H1 (cell line): ENCODE data around the gene MBP.

Experiments used
- CHD2 ChIP-seq: IDR thresholded peaks from 2 replicates; pipeline ENCODE4 v1.6.1; 2012; ENCODE audit warnings: low read length, improper control_type of control experiment
- CTCF ChIP-seq, 3 experiments: IDR thresholded peaks; 1 replicate in 2 of 3; 2 replicates in 1 of 3; pipeline versions ENCODE4 v1.5.1 to v1.6.1; 2011; ENCODE audit warnings: low read length in 3 of 3, mild to moderate bottlenecking in 3 of 3, inconsistent platforms in 2 of 3, low read depth in 1 of 3, moderate library complexity in 1 of 3; ENCODE audit not compliant: insufficient read depth in 1 of 3; ENCODE audit errors: control extremely low read depth in 1 of 3
- EGR1 ChIP-seq: IDR thresholded peaks from 2 replicates; pipeline ENCODE4 v1.6.1; 2011; ENCODE audit warnings: low read depth, low read length, borderline replicate concordance
- JUND ChIP-seq: IDR thresholded peaks from 2 replicates; pipeline ENCODE4 v1.6.1; 2011; ENCODE audit warnings: mild to moderate bottlenecking, improper control_type of control experiment, low read length
- MAFK ChIP-seq: IDR thresholded peaks from 2 replicates; pipeline ENCODE4 v1.6.1; 2012; ENCODE audit warnings: low read depth, mild to moderate bottlenecking, improper control_type of control experiment, low read length
- NRF1 ChIP-seq: IDR thresholded peaks from 2 replicates; pipeline ENCODE4 v1.6.1; 2011; ENCODE audit warnings: mild to moderate bottlenecking, low read depth, low read length, improper control_type of control experiment
- POLR2A ChIP-seq, 2 experiments: IDR thresholded peaks; 1 replicate in 1 of 2; 2 replicates in 1 of 2; pipeline ENCODE4 v1.6.1; 2011; ENCODE audit warnings: low read depth in 2 of 2, low read length in 2 of 2, mild to moderate bottlenecking in 2 of 2; ENCODE audit errors: control extremely low read depth in 1 of 2
- POLR2AphosphoS5 ChIP-seq: IDR thresholded peaks from 2 replicates; pipeline ENCODE4 v1.6.1; 2011; ENCODE audit warnings: low read depth, low read length
- SUZ12 ChIP-seq: fragments of 200-600 bp; sonication (generic); IDR thresholded peaks from 2 replicates; pipeline ENCODE4 v1.6.1; 2012; ENCODE audit warnings: mild to moderate bottlenecking, inconsistent platforms, low read length, moderate library complexity, mixed read lengths
- TCF12 ChIP-seq: IDR thresholded peaks from 2 replicates; pipeline ENCODE4 v1.6.1; 2011; ENCODE audit warnings: low read depth, mild to moderate bottlenecking, low read length
- TEAD4 ChIP-seq: IDR thresholded peaks from 2 replicates; pipeline ENCODE4 v1.6.1; 2012; ENCODE audit warnings: low read depth, low read length, inconsistent platforms, mixed read lengths
- TF ChIP-seq, protein P1 (sequence below): IDR thresholded peaks from 2 replicates; pipeline ENCODE4 v1.6.1; 2011; ENCODE audit warnings: low read depth, mild to moderate bottlenecking, low read length; ENCODE audit not compliant: insufficient read depth

- TF ChIP-seq EGR1 (no peak), CTCF (IDR thresholded peaks at IDR 0.05; ENCODE audit: control extremely low read depth in 1 of 3, insufficient read depth in 1 of 3, low read depth in 1 of 3, low read length in 3 of 3) (no peak), MAFK (no peak), TEAD4 (no peak), CHD2 (no peak), NRF1 (no peak), POLR2AphosphoS5 (no peak), POLR2A (IDR thresholded peaks at IDR 0.05; ENCODE audit: control extremely low read depth in 1 of 2, low read depth in 2 of 2, low read length in 2 of 2) (no peak), TCF12 (no peak), JUND (no peak), SUZ12 (no peak)
- TF ChIP-seq, protein P1, sequence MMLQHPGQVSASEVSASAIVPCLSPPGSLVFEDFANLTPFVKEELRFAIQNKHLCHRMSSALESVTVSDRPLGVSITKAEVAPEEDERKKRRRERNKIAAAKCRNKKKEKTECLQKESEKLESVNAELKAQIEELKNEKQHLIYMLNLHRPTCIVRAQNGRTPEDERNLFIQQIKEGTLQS, result no peak
These were observed 85.6 kb downstream of the MBP start for GRCh38 chr18:77046994-77047393.
